CD4-positive, alpha-beta T cell (primary cell): Measurements from ENCODE around the gene POLR1B. TPM values are rescaled to one million over a fixed set of nuclear protein-coding genes. Genes with fewer than 3 reads are reported as not detected.
"Not testable (repeated sequence)": the region's sequence is repeated elsewhere in the genome, so short reads cannot be mapped to it uniquely, and the experiment has no call there.

Experiments used
- ATAC-seq: fragments of 200-7000 bp; cut with Tn5 transposase; one replicate; pipeline ENCODE4 v1.10.0; 2022; ENCODE audit warnings: mild to moderate bottlenecking; ENCODE audit not compliant: poor library complexity
- CTCF ChIA-PET: fragments of 350-600 bp; sonication (Branson Sonifier 250); formaldehyde crosslinking; loops from one replicate; lab custom pipeline; 2021; ENCODE audit warnings: antibody characterized with exemption, inconsistent platforms; lab: Charles Lee
- POLR2A ChIA-PET: fragments of 350-600 bp; sonication (Branson Sonifier 250); formaldehyde crosslinking; loops from one replicate; lab custom pipeline; 2021; ENCODE audit warnings: antibody characterized with exemption, inconsistent platforms; lab: Charles Lee
- DNase-seq, 14 experiments: peaks; one replicate each; pipeline ENCODE4 v3.0.0-alpha.2; 2013 to 2020; ENCODE audit warnings: mixed read lengths in 2 of 14
- H3K27ac ChIP-seq, 2 donors: one replicate each; pipeline versions ENCODE4 v1.5.1 to v1.7.0; 2013; ENCODE audit warnings: low read length in 2 of 2, low read depth in 1 of 2, mild to moderate bottlenecking in 1 of 2
- H3K27me3 ChIP-seq, 2 experiments: 1 replicate in 1 of 2; 2 replicates in 1 of 2; pipeline versions ENCODE4 v1.6.1 to v1.7.0; 2013; ENCODE audit warnings: low read length in 2 of 2, control low read depth in 1 of 2, mild to moderate bottlenecking in 1 of 2, moderate library complexity in 1 of 2; ENCODE audit not compliant: insufficient read depth in 2 of 2, control insufficient read depth in 1 of 2
- H3K36me3 ChIP-seq: one replicate; pipeline ENCODE4 v1.6.1; 2013; ENCODE audit warnings: low read length, control low read depth; ENCODE audit not compliant: insufficient read depth
- H3K4me1 ChIP-seq: one replicate; pipeline ENCODE4 v1.6.1; 2013; ENCODE audit warnings: low read length, control low read depth; ENCODE audit not compliant: insufficient read depth
- H3K4me3 ChIP-seq: one replicate; pipeline ENCODE4 v1.5.1; 2013; ENCODE audit warnings: mild to moderate bottlenecking, low read length, moderate library complexity
- H3K9me3 ChIP-seq, 2 experiments: 1 replicate in 1 of 2; 2 replicates in 1 of 2; pipeline versions ENCODE4 v1.6.1 to v1.7.0; 2013; ENCODE audit warnings: low read length in 2 of 2, mild to moderate bottlenecking in 2 of 2, control low read depth in 1 of 2, moderate library complexity in 1 of 2; ENCODE audit not compliant: control insufficient read depth in 1 of 2, insufficient read depth in 1 of 2
- H3K27ac Mint-ChIP-seq: one replicate; pipeline ENCODE4 v1.8.0; 2020; ENCODE audit warnings: mixed read lengths
- H3K27me3 Mint-ChIP-seq: one replicate; pipeline ENCODE4 v1.8.0; 2021; ENCODE audit warnings: mixed read lengths
- H3K36me3 Mint-ChIP-seq: one replicate; pipeline ENCODE4 v1.8.0; 2021; ENCODE audit warnings: low read depth, mixed read lengths
- H3K4me1 Mint-ChIP-seq: one replicate; pipeline ENCODE4 v1.8.0; 2021; ENCODE audit warnings: low read depth, mixed read lengths
- H3K4me3 Mint-ChIP-seq: one replicate; pipeline ENCODE4 v1.8.0; 2020; ENCODE audit warnings: mild to moderate bottlenecking, mixed read lengths
- H3K9me3 Mint-ChIP-seq: one replicate; pipeline ENCODE4 v1.8.0; 2020; ENCODE audit warnings: mixed read lengths
- CTCF ChIP-seq: fragments of 200-600 bp; IDR thresholded peaks from one replicate; pipeline ENCODE4 v1.8.0; 2022; ENCODE audit warnings: antibody characterized with exemption, mild to moderate bottlenecking
- intact Hi-C, 2 experiments: fragments of 100-400 bp; cut with DNase I in 1 of 2; cut with micrococcal nuclease in 1 of 2; formaldehyde crosslinking; loops; one replicate each; pipeline versions ENCODE4 v1.15.1 to v1.9.0; 2023 to 2025; cut with DNase I, micrococcal nuclease
- total RNA-seq, 174 experiments: library from RNA in 2 of 174; stranded (reverse) in 2 of 174; gene quantifications; one replicate each; pipeline ENCODE4 v1.2.3 and lab custom pipeline; 2021 to 2026

The POLR1B gene
- total RNA-seq, 2 experiments from 2014 or later: 9.2 to 11.5 TPM

DNA sequence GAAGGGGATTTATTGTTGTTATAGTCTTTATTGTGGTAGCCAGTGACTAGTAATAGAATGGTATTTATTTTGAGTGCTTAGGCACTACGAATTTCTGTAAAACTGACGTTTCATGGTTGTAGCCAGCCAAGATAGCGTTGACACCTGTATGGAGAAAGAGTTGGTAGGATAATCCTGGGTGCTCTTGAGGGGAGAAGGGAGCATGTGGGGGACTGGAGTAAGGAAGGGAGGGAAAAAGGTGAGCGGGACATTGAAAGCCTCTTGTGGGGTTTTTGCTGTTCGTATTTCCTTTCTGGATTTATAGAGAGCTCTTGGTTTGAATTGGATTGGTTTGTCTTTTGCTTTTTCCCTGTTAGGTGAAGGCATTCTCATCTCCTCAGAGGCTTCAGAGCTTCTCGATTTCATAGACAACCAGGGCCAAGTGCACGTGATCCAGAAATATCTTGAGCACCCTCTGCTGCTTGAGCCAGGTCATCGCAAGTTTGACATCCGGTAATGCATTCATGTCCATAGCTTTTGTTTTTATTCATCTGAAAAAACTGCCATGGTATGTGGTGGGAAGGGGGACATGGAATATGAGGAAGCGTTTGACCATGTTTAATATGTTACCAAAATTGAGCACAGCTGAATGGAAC, 41.3 kb upstream of the POLR1B start:
- H3K27me3 Mint-ChIP-seq, H3K9me3 ChIP-seq, H3K36me3 Mint-ChIP-seq, H3K4me1 Mint-ChIP-seq, H3K27ac Mint-ChIP-seq, H3K4me1 ChIP-seq, H3K27me3 ChIP-seq, H3K27ac ChIP-seq, intact Hi-C loops, H3K4me3 ChIP-seq, H3K9me3 Mint-ChIP-seq, H3K4me3 Mint-ChIP-seq, H3K36me3 ChIP-seq: not testable (repeated sequence)
- CTCF ChIA-PET: interaction anchor here (0.6 to 3.4 kb wide), 6 partner anchors 13 to 379 kb away, joined by 3 to 24 read pairs (median 4); partner anchors contain the start of genes TTL and ZC3H8
- peak; percentile 7 to 77 (median 29) for DNase-seq
- peak; percentile 94 for ATAC-seq
- POLR2A ChIA-PET: interaction anchor here (1.5 kb wide), 1 partner anchor 20 kb away, joined by 4 read pairs; no protein-coding TSS in a partner anchor
- TF ChIP-seq CTCF: peak; percentile 57

DNA sequence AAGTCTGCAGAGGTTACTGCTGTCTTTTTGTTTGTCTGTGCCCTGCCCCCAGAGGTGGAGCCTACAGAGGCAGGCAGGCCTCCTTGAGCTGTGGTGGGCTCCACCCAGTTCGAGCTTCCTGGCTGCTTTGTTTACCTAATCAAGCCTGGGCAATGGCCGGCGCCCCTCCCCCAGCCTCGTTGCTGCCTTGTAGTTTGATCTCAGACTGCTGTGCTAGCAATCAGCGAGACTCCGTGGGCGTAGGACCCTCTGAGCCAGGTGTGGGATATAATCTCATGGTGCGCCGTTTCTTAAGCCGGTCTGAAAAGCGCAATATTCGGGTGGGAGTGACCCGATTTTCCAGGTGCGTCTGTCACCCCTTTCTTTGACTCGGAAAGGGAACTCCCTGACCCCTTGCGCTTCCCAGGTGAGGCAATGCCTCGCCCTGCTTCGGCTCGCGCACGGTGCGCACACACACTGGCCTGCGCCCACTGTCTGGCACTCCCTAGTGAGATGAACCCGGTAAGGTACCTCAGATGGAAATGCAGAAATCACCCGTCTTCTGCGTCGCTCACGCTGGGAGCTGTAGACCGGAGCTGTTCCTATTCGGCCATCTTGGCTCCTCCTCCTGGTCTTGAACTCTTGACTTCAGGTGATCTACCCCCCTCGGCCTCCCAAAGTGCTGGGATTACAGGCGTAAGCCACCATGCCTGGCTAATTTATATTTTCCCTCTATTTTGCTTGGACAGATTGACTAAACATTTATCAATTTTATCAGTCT, 32.8 kb upstream of the POLR1B start:
- POLR2A ChIA-PET: interaction anchor here (0.9 kb wide), 1 partner anchor 34 kb away, joined by 3 read pairs; no protein-coding TSS in a partner anchor
- H3K27me3 ChIP-seq, H3K9me3 Mint-ChIP-seq, intact Hi-C loops, H3K27me3 Mint-ChIP-seq, H3K4me1 Mint-ChIP-seq, H3K36me3 ChIP-seq, H3K4me3 ChIP-seq, H3K9me3 ChIP-seq, H3K4me1 ChIP-seq, CTCF ChIA-PET, H3K27ac ChIP-seq, H3K27ac Mint-ChIP-seq, ATAC-seq, H3K4me3 Mint-ChIP-seq: not testable (repeated sequence)
- peak in 1 of 14 experiments; percentile 4 for DNase-seq
- H3K36me3 Mint-ChIP-seq: peaks cover 30% of the 10 kb centered on the region

DNA sequence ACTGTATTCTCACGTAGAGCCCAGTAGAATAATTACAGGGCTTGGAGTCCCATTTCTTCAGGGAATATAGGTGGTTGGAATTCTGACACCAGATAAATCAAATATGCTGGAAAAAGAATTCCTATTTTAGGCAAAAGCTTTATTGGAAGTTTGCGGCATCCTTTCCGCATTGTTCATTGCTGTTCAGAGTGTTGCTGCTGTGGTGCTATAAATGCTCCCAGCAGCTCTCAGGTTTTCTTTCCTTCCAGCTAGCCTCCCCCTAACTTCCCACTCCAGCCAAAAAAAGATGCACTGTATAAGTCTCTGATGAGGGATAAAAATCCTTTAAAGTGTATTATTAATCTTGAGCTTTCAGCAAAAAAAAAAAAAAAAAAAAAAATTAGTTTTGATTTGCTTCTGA, 25.5 kb upstream of the POLR1B start:
- Histone ChIP-seq H3K9me3 (peaks cover 0 to 4% of the 10 kb centered on the region in 2 experiments), H3K4me3 (no peak overlapping the region), H3K27ac (no peak overlapping the region), H3K36me3 (peaks cover 28% of the 10 kb centered on the region), H3K27me3 (no peaks in the 10 kb centered on the region), H3K4me1 (no peaks in the 10 kb centered on the region)
- no peak overlapping the region for H3K27ac Mint-ChIP-seq
- no peak overlapping the region for H3K4me3 Mint-ChIP-seq
- H3K36me3 Mint-ChIP-seq: peaks cover 66% of the 10 kb centered on the region
- POLR2A ChIA-PET: interaction anchor here (0.6 kb wide), 1 partner anchor 18 kb away, joined by 4 read pairs; no protein-coding TSS in a partner anchor
- TF ChIP-seq CTCF: no peak
- intact Hi-C loops: no loop called here
- H3K9me3 Mint-ChIP-seq: no peaks in the 10 kb centered on the region
- no peaks in the 10 kb centered on the region for H3K27me3 Mint-ChIP-seq
- H3K4me1 Mint-ChIP-seq: no peaks in the 10 kb centered on the region
- CTCF ChIA-PET: no interaction called here
- ATAC-seq (no peak), DNase-seq (no peak)
